GM18502 (cell line): Measurements from ENCODE around the gene FHOD3.

ENCODE experiments used
- ATAC-seq: cut with Tn5 transposase; IDR thresholded peaks from one replicate; pipeline ENCODE4 v1.9.1; 2021; ENCODE audit warnings: mild to moderate bottlenecking; ENCODE audit not compliant: unreplicated experiment, poor library complexity

Gene FHOD3

GRCh38 chr18:36672437-36673344, 375.2 kb downstream of the FHOD3 start:
- ATAC-seq = peak; percentile 87

- ATAC-seq = no peak
Observed at GRCh38 chr18:36673452-36673851, 375.9 kb downstream of the FHOD3 start.

DNA sequence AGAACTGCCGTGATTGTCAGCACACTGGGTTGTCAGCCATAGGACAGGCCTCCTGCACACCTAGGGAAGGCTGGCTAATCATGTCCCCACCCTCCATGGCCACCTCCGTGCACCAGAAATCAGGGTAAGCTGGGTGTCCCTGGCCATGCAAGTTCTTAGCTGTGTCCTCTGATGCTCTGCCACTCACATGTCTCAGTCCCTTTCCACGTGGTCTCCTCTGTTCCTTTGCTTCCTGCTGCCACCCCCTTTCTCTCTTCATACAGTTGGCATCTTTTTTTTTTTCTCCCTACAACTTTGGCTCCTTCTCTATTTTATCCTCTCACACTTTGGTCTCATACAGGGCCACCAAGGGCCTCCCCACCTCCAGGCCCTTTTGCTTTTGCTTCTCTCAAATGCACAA, 377.6 kb downstream of the FHOD3 start:
- ATAC-seq = no peak

DNA sequence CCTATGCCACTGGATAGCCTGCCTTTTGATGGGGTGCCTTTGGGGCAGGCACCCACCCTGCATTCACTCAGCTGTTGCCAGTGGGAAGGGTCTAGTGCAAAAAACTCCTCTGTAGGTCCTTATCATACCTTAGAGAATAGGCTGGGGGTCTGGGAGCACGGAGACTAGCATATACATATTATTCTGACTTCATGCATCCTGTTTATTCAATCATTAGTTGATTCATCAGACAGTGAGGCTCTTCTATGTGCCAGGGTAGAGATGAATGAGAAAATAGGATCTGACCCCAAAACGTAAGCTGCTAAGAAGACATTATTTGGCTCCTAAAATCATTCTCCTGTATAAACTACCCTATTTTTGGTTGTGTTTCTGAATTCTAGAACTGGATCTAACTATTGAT, 378.0 kb downstream of the FHOD3 start:
- ATAC-seq = no peak

DNA sequence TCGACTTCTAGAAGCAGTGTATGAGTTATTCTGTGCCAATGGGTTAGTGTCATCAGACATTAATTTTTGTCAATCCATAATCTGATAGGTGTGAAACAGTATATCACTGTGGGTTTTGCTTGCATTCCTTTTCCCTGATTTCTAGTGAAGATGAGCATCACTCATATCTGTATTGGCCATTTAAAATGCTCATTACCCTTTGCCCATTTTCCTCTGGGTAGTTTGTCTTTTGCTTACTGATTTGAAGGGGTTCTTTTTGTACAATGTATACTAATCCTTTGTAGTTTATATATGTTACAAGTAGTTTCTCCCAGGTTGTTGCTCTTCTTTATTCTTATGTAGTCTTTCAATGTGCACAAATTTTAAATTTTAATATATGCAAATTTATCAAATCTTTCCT, 379.1 kb downstream of the FHOD3 start:
- no peak for ATAC-seq

GRCh38 chr18:36680042-36680441, 382.5 kb downstream of the FHOD3 start:
- no peak for ATAC-seq

GRCh38 chr18:36685580-36685979, 388.1 kb downstream of the FHOD3 start:
- ATAC-seq = no peak

DNA sequence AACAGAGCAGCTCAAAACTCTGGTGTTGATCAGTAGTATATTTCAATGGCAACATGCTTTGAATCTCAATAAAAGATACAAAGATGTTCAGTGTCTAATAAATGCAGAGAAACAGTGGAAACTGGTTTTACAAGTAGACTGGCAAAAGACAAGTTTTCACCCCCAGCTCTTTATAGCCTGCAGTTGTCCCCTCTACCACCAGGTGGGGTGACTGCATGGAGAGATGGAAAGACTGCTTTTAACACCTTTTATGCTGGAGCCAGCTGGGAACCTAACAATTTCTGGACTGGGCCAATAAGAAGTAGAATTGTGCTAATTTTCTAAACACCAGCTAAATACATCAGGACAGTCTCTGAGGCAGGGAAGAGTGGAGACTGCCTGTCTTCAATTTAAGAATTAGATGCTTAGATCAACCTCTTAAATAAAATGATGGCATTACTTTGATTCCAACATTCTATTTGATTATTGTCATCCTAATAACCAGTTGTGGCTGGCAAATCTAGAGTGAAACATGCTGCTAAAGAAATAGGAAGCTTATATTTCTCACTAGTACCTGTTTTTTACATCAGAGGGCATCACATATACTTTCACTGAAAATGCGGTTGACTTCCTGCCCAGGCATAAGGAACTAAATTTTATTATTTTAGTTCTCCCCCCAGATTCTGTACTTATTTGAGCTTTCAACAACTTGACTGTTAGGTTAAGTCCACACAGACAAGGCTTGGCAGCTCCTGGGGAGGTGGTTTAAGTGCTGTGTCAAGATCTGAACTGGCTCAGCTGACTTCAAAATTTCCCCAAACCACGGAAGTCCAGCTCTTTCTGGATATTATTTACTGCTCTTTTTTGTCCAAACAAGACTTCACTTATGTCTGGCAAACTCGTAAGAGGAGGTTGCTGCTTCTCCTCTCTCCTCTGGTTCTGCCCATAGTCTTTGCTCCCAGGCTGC, 390.8 kb downstream of the FHOD3 start:
- peak; percentile 83 for ATAC-seq

- ATAC-seq = no peak
Observed at GRCh38 chr18:36692371-36692770, 394.9 kb downstream of the FHOD3 start.

DNA sequence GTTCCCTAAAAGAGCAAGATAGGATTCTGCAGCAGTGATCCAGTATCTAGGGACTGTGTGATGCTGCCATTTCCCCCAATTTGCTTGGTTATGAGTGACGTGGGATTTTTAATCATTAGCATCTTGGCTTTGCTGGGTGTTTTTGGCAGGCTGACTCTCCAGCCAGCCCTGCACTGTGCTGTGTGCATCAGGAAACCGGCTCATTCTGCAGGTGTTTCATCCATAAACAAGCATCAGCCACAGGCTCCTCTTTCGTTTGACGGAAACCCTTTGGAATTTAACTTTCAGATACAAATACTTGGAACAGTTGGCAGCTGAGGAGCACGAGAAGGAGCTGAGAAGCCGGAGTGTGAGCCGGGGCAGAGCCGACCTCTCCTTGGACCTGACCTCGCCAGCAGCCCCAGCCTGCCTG, 395.4 kb downstream of the FHOD3 start:
- ATAC-seq = no peak

DNA sequence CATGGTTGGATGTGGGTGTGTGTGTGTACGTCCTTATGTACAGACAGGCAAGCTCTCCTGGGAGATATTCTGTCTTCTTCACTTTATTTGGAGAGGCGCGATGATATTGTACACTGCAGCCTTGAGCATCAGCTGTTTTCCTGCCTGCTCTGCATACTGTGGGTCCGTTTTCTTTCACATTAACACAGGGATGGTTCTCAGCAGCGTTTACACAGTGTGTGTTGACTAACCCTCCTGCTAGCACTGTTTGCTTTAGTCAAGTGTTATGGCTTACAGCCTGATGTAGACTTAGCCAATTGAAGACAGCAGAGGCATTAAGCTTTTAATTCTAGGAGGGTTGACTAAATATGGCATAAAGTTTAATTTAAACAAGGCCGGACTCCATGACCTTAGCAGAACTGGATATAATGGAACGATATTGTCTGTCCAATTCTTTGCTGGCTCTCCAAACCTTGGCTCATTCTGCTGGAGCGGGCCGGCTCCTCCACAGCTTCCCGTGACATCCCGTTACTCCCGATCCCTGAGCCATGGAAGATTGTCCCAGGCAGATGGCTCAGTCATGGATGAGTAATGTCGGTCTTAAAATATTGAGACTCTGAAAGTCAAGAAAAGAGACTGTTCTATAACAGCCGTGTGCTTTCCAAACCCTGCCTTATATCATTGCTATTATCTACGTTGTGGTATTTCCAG, 396.6 kb downstream of the FHOD3 start:
- no peak for ATAC-seq

DNA sequence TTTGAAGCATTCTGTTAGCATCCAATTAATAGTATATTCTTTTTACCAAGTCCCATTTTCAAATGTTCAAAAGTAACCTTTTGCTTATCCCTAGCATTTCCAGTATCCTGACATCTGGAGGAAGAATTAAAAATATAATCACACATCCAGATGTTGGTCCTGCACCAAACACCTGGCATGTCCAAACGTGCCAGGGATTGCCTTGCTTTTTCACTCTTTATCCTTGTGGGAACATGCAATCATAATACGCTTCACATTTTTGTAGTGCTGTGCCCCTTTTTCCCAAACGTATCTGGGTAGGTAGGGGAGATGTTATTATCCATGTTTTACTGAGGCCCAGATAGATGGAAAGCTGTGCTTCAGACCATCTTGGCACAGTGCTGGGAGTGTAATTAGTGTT, 398.3 kb downstream of the FHOD3 start:
- no peak for ATAC-seq

DNA sequence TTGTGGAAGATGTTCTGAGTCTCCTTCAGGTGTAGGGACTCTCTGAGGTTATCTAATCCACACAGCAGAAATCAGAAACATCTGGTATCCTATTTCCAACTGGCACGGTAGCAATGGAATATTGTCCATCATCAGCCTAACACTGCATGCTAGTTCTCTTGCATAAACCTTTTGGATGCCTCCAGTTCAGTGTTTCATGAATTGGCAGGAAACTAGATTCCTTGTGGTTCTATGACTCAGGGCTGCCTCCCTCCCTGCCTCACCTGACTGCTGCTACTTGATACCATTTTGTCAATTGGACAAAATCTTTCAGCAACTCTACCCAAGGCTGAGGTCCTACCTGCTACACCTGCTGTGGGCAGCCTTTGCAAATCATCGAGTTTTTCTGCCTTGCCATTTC, 400.4 kb downstream of the FHOD3 start:
- no peak for ATAC-seq

- ATAC-seq = no peak
Observed at GRCh38 chr18:36700955-36701354, 403.4 kb downstream of the FHOD3 start.

DNA sequence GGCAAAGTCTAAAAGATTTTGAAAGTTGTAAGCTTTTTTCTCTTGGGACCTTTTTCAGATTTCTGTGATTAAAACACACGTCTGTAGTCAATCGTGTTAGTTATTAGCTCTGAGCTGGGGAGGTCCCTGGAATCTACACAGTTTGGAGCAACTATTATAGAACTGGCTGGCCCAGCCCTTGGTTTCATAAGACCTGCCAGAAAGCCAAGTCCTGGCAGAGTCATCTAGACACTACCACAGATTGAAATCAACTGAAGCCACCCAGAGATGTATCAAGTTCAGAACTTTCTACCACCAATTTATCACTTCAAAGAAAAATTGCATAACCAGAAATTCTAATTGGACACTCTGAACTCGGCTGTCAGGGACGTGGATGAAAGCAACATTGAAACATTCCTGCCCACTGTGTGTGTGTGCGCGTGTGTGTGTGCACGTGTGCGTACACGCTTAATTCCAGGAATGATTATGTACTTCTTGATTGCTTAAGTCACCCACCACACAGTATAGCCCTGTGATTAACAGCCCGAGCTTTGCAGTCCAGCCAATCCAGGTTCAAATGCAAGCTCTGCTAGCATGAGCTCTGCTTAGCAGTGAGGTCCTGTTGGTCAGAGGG, 405.0 kb downstream of the FHOD3 start:
- no peak for ATAC-seq

GRCh38 chr18:36704156-36704555, 406.6 kb downstream of the FHOD3 start:
- ATAC-seq = no peak

- no peak for ATAC-seq
Observed at GRCh38 chr18:36706134-36706881, 408.8 kb downstream of the FHOD3 start.

- no peak for ATAC-seq
Observed at GRCh38 chr18:36708366-36708765, 410.9 kb downstream of the FHOD3 start.

- ATAC-seq = no peak
Observed at GRCh38 chr18:36709315-36709714, 411.8 kb downstream of the FHOD3 start.
